Measurements from ENCODE around the gene SMARCAL1.
"Not testable (repeated sequence)": the region's sequence is repeated elsewhere in the genome, so short reads cannot be mapped to it uniquely, and the experiment has no call there.

The SMARCAL1 gene

DNA sequence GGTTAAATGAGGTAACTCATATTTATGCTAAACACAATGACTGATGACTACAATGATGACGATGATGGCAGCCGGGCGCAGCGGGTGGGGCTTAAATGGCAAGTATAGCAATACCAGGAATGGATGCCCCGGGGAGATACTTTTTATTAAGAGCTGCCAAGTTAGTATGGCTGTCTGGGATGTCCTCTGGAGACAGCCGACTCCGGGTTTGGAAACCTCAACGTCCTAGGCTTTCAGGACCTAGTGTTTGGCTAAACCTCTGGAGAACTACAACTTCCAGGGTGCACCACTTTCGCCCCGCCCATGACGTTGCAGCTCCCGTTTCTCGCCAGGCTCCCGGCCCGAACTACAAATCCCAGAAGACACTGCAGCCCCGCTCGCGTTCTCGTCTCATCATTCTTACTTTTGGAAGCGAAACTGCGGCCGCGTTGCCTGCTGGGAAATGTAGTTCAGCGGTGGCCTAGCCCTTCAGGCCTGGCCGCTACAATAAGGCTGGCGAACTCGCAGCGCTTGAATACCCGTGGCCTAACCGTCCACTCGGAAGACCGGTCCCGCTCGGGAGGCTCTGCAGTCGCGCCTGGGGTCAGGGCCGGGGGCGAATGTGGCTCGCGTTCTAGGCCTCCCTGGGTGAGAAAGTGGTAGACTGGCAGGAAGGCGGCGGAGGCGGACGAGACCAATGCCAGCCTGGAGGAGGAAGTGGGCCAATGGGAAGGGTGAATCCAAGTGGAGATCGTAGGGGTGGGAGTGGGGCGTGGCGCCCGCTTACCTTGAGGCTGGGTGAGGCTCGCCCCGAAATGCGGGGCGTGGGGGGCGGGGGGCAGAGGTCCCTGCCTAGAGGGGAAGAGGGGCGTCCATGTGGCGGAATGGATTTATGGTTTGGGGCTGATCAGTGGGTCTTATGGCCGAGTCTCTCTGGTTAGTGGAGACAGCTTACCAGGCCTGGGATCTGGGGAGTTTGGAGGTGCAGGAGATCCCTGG lies at the start of gene SMARCAL1:
TSS of gene SMARCAL1 (plus strand) at position 463 of the 978 bp plus-strand sequence. CDS start 2,221 bp downstream, outside the sequence.
- peak; percentile 97 for DNase-seq (ENCODE audit: low spot score)

DNA sequence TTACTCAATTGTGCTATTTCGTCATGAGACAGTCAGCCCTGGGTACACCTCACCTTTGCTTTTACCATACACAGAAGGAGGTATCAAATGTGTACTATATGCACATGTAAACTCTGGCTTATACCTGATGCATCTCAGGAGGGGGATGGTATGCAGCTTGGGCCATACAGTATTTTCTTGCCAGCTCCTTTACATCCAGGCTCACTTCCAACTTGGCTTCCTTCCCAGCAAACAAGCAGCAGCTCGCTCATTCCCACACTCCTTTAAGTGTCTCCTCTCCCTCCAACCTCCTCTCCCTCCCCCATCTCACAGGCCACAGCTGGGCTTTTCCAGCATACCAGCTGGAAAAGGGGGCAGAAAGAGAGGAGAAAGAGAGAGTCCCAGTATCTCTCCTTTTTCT lies 49.6 kb upstream of the SMARCAL1 start:
- no peak for DNase-seq (ENCODE audit: low spot score)

DNA sequence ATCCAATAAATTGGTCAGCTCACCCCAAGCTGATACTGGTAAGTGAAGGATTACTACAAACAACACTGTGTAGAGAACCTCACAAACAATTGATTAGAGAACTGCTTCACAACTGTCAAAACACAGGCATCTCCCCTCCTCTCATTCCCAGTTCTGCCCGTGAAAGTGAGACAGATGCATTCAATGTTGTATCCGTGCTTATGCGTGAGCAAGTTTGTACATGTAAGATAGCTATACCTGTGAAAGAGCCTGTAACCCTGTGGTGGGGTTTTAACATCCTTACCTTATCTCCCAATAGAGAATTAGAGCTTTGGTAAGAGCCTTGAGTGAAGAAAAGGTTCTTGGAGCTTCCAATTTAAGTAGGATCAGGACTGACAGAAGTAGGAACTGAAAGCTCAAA lies 49.1 kb upstream of the SMARCAL1 start:
- DNase-seq (ENCODE audit: low spot score) = no peak

DNA sequence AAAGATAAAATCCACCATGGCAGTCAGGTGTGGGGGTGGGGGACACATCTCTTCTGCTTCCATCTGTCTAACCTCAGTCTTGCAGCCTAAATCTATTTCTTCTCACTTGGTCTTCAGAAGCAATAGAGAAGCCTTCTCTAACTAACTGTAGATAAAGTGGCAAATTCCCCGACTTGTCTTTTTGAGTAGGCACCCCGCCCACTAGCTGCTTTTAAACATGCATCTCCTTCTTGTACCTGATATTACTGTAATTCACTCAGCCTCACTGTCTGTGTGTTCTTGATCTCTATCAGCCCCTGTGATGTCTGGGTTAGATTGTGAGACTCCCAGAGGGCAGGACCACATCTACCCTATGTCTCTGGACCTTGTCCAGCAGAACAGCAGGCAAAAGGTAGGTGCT lies 46.8 kb upstream of the SMARCAL1 start:
- no peak for DNase-seq (ENCODE audit: low spot score)

DNA sequence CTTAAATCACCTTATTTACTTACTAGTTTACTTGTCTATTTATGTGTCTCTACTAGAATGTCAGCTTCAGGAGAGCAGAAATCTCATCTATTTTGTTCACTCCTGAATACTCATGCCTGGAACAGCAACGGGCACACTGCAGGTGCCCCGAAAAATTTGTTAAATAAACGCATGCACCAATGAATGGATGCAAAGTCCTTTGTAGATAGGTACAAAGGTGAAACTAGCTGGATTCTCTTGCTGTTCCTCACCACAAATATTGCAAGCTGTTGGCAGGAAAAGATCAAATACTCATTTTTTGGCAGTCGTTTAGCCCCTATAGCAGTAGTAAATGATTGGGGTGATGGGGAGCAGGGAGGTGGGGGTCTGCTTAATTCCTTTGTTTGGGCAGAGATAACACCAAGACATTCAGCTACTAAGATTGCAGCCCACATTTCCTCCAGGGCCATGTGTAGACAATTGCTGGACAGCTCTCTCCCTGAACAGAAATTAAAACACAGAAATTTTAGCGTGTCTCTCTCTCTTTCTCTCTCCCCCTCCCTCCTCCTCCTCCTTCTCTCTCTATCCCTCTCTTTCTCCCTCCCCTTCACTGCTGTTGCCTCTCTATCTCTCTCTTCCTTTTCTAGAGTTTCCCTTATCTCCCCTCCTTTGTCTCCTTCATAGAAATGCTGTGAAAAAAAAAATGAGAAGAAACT lies 45.4 kb upstream of the SMARCAL1 start:
- no peak for DNase-seq (ENCODE audit: low spot score)

DNA sequence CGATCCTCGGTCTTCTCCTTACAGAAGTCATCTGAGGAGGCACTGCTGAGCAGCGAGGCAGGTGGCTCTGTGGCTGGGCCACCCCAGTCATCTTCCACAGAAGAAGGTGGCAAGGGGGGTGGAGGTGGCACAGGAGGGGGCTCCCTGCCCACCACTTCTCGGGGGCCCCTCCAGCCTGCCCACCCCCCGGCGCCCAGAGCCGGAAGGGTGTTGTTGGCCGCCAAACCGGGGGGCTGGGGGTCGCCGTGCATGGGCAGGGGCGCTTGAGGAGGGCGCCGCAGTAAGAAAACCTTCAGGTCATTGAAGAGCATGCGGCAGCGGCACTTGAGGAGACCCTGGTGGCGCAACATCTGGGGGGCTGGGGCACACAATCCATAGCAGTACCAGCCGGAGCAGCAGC lies 42.5 kb upstream of the SMARCAL1 start:
- DNase-seq (ENCODE audit: low spot score) = no peak

DNA sequence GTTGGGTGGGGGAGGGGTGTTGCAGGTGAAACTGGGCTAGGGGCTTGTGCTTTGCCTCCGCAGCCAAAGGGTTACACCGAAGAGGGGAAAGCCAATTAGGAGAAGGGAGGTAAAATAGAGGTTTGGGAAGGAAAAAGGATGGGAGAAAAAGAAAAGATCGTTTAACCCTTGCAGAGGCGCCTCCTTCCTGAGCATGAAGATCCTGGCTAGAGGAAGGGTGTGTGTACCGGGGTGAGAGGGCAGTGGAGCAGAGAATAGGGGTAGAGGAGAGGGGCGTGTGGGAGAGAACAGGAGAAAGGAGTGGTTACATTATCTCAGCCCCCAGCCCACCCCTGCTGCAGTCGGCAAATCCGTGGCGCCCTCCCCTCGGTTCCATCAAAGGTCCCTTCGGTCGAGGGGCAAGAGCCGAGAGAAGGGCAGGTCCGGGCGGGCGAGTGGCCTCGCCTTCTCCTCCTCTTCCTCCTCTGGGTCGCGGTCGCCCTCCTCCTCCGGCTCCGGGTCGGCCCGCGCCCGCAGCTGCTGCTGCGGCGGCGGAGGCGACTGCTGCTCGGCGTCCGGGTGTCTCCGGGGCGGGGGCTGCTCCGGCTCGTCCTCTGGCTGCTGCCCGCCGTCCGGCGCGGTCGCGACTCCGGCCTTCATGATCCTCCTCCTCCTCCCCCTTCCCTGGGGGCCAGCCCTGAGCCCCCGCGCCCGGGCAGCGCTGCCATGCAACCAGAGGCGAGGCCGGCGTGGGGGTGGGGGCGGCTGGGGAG lies 41.1 kb upstream of the SMARCAL1 start:
- peak; percentile 42 for DNase-seq (ENCODE audit: low spot score)

DNA sequence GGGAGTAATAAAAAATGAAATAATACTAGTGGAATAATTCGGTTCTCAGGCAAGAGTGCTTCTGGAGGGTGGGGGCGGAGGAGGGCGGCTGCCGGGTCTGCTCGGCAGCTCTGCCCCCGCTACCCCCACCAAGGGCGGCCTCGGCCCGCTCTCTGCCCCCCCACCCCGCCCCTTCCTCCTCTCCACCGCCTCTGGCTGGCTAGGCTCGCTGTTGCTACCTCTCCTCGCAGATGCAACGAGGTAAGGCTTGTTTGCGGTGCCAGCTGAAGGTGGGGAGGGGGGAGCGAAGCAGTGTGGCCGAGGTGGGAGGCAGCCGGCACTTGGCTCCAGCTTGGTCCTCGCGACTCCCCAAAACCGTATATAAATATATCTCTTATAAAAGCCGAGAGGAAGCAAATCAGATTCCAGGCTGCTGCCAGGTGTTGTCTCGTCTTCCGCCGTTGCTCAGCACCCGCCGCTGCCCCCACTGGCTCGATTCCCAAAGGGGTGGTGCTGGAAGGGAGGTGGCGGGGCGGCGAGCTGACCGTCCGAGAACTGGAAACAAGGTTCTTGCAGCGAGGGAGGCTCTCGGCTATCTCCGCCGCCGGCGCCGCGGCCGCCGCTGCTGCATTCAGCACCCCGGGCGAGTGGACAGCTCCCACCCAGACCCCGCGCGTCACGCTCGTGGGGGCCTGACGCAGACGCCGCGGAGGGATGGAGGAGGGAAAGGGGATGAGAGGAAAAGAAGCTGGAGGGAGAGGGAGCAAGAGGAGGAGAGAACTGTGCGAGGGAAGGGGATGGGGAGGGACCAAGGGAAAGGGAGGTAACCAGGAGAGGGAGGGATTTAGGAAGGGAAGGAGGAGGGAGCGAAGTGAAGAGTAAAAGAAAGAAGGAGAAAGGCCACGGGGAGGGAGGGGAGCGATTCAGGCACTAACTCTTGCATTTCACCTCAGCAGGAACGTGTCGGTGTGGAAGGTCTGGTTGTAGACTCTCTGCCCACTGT lies 40.3 kb upstream of the SMARCAL1 start, which contains the start of gene MARCHF4:
TSS of gene MARCHF4 (minus strand) at position 763 of the 982 bp plus-strand sequence. CDS start 2,223 bp downstream, outside the sequence.
- peak; percentile 94 for DNase-seq (ENCODE audit: low spot score)

DNA sequence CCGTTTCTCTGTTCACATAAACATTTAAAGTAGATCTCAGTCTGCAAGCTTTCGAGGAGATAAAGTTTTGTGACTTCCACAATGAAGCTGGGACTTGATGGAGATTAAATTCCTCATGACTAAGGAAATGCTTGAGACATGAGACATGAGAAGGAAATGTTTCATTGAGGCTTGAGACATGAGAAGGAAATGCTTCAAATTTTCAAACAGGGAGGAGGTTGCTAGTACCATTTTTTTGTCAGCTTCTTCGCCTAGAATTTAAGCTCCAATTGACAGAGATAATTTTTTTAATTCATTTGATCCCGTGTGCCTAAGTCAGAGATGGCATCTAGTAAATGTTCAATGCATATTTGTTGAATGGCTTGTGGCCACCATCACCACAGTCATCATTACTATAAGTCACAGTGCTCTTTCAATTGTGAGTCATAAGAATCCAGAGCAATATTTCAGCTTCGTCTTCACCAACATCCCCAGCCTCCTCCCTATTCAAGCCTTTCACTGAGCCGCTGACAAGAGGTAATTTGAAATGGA lies 39.5 kb upstream of the SMARCAL1 start:
- DNase-seq (ENCODE audit: low spot score) = peak; percentile 98

DNA sequence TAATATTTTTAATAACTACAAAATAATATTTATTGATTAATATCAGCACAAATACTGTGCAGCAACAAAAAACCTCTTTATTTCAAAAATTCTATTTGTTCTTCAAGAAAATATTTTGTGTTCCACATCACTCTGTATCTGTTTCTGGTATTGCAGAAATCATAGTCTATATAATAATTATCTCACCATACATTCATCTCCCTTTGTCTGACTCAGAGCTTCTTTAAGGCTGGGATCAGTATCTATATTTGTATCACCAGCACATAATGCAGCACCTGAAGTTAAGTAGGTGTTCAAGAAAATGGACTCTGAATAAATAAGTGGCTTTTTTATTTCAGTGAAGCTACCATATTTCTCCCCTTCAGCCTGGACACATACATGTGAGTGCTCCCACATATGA lies 38.4 kb upstream of the SMARCAL1 start:
- DNase-seq (ENCODE audit: low spot score) = no peak

DNA sequence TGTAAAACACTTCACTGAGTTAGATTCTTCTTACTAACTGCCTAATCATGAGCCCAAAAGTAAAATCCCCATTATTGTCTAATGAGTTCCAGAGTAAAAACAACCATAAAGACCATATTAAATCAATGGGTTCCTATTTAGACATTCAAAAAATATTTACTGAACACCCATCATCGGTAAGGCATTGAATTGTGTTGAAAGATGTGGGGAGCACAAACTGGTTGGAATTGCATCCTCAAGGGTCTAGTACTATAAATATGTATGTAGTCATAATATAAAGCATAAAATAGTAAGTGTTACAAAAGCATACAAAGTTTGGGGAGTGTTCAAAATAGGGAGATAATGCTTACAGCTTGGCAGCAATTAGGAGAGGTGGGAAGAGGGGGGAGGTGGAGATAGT lies 37.0 kb upstream of the SMARCAL1 start:
- no peak for DNase-seq (ENCODE audit: low spot score)

DNA sequence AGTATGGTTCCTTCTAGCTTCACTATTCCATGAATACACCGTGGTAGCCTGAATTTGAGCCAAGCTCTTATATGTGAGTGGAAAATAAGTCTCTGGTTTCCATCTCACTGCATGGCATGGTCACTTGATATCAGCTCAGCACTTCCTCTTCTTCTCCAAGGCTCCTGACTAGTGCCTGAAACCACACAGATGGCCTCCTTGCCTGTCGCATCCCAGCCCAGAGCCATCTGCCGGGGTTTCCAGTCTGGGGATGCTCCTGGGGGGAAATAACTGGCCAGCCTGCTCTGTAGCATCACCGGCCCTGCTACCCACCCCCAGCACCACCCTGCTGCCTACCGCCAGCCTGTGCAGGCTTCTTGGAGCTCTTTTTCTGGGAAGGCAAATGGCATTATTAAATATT lies 32.3 kb upstream of the SMARCAL1 start:
- no peak for DNase-seq (ENCODE audit: low spot score)

DNA sequence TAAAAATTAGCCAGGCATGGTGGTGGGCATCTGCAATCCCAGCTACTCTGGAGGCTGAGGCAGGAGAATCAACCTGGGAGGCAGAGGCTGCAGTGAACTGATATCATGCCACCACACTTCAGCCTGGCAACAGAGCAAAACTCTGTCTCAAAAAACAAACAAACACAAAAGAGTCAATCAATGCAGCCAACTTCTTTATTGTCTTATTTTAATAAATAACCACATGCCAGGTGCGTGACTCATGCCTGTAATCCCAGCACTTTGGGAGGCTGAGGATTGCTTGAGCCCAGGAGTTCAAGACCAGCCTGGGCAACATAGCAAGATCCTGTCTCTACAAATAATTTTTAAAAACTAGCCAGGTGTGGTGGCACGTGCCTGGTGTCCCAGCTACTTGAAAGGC lies 27.9 kb upstream of the SMARCAL1 start:
- DNase-seq (ENCODE audit: low spot score) = not testable (repeated sequence)

DNA sequence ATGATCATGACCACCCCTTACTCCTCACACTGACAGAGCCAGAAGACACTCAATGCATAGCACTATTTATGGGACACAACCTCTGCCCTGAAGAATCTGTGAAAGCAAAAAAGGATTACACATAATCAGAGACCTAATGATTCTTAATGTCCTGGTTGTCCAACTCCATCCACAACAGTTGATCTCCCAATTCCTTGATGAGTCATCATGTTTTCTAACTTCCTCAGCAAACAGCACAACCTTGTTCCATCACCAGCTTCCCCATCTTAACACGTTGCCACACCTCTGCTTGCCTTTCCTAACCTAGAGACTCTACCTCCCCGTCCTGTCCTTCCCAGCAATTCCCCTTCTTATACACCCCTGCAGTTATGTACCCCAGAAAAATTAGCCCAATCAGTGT lies 26.8 kb upstream of the SMARCAL1 start:
- DNase-seq (ENCODE audit: low spot score) = no peak

DNA sequence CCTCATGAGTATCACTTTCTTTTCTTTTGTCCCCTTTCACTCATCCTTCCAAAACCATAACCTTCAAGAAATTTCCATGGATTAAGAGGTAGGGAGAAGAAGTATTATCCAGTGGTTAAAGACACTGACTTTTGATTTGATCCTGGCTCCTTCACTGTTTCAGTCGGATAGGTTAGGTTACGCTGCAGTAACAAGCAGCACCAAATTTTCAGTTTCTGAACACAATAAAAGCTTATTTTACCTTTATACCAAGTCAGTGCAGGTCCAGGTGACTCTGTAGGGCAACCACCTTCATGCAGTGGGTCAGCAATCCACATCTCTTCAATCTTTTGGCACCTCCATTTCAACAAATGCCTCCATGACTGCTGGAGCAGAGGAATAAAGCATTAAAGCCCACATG lies 25.0 kb upstream of the SMARCAL1 start:
- DNase-seq (ENCODE audit: low spot score) = no peak

DNA sequence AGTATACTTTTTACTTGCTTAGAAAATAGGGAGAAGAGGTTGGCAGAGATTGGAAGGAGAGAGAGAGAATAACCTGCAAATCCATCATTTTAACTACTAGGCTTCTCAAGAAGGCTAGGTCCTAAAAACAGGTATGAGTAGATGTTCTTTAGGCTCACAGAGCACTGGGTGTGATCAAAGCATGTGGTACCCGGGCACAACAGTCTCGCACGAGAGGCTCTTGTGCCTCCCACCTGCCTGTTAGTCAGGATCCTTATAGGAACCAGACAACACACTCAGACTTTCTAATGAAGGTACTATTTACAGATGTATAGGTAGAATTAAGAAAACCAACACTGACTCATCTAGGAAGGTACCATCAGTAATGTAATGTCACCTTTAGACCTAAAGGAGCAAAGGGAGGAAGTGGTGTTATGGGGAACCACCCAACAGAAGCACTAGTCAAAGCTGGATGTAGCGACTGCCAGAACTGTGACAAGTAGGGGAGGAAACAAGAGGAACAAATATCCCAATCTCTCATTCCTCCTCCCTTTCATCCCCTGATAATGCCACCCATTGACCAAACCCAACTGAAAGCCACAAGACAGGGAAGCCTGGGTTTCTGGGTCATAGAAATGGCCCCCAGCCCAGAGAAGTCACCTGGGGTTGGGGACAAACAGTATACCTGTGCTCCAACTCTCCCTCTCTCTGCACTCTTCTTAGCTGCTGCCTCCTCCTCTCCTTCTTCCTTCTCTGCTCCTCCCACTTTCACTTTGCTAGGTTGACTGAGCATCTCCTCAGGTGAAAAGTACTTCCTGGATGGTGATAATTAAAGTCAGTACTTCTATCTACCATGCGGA lies 24.0 kb upstream of the SMARCAL1 start:
- DNase-seq (ENCODE audit: low spot score) = no peak

DNA sequence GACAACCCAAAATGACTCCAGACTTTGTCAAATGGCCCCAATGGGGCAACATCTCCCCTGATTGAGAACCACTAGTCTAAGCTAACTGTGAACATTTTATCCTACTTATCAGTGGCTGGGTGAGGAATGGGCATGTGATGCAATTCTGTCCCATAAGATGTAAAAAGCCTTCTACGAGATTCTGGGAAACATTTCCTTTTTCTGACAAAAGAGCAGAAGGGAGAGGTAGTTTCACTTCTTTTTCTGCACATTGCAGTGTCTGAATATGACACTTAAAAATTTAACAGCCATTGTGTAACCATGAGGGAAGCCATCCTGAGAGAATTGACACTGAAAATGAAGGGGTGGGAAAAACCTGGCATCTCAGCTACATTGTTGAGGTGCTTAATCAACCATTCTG lies 22.7 kb upstream of the SMARCAL1 start:
- DNase-seq (ENCODE audit: low spot score) = no peak

DNA sequence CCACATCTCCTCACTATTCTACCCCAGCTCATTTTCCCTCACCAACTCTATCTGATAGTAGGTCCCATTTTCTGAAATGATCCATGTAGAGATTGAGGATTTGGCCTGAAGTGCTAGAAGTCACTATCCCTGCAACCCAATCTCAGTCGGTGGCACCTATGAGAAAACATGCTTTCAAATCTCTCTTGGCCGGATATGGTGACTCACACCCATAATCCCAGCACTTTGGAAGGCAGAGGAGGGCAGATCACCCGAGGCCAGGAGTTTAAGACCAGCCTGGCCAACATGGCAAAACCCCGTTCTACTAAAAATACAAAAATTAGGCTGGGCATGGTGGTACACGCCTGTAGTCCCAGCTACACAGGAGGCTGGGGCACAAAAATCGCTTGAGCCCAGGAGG lies 20.9 kb upstream of the SMARCAL1 start:
- DNase-seq (ENCODE audit: low spot score) = no peak

DNA sequence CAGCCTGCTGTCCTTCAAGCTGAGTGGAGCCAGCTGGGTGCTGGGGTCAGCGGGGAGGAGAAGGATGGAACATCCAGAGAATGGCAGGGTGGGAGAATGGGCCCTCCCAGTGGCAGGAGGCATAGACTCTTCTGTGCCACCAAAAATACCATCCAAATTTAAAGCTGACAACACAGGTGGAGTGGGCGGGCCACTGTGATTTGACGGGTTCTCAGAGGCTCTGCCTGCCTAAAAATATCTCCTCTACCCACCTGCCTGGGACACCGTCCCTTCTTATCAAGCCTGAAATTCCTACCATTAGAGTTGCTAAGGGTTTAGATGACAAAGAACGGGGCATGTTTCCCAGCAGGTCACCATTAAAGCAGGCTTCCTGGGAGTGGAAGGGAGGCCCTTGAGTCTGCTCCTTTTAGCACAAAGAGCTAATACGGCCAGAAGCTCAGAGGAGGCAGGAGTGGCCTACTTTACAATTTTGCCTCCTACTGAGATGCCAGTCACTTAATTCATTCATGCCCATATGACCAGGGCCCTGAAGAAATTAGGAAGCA lies 20.2 kb upstream of the SMARCAL1 start:
- DNase-seq (ENCODE audit: low spot score) = no peak
